IPS-NIHi11 (cell line): ENCODE measurements around the gene EMC9.

Experiments used
- DNase-seq: peaks from one replicate; pipeline ENCODE4 v3.0.0; 2012; ENCODE audit warnings: mixed read lengths, low spot score

The EMC9 gene

DNA sequence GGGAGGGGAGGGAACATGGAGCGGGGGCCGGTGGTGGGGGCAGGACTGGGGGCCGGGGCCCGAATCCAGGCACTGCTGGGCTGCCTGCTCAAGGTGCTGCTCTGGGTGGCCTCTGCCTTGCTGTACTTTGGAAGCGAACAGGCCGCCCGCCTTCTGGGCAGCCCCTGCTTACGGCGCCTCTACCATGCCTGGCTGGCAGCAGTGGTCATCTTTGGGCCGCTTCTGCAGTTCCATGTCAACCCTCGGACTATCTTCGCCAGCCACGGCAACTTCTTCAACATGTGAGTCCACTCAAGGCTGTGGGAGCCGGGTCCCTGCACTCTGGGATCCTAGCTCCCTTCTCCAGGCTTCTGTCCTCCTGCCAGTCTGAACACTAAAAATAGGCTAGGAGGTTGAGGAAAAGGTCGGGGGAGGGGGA is 9.8 kb downstream of the EMC9 start:
- DNase-seq = no peak

DNA sequence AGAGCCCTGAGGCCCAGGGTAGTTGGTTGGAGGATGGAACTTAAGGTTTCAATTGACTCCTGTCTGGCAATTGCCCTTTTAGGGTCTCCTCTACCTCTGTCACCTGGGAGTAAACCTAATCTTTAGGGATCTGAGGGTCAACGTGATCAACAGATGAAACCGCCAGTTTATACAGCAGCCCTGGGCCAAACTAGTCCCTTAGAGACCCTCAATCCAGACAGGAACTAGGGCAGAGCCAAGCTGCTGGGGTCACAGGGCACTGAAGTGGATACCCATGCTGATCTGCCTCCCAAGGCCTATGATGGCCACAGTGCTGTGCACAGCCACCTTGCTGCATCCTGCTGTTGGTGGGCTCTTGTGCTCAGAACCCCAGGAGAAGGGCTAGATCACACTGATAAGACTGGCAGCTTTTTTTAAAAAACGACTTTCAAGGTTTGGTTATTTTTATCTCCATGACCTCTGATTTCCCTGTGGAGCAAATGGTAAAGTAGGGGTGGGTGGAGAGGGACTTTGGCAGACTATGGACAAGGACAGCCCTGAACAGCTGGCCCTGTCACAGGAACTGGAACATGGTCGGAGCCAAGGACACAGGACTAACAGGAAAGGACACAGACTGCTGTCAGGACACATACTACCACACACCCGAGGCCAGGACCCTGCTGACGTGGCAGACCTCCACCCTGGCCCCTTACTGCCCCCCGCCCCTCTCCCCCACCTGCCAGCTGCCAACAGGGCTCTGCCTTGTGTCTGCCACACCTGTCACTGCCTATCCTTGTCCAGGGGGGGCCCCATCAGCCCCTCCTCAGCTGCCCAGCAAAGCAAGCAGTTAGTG is 10.5 kb downstream of the EMC9 start:
- no peak for DNase-seq

DNA sequence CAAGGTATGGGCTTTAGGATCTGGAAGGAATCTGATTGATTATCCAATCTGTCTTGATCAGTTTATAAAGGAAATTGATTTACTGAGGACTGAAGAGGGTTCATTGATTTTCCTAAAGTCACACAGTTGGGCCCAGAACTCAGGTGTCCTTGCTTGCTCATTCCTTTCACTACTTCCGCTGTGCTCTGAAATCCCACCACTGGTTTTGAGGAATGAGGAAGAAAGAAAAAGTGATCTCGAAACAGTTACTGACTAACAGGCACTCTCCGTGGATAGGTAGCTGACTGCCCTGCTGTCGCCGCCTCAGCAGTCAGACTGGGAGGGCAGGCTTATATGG is 11.0 kb downstream of the EMC9 start, which contains the start of gene FITM1:
Gene FITM1, plus strand, starts transcription at position 280 of the 337 bp plus-strand sequence. CDS start 905 bp downstream, outside the sequence.
- DNase-seq = no peak

DNA sequence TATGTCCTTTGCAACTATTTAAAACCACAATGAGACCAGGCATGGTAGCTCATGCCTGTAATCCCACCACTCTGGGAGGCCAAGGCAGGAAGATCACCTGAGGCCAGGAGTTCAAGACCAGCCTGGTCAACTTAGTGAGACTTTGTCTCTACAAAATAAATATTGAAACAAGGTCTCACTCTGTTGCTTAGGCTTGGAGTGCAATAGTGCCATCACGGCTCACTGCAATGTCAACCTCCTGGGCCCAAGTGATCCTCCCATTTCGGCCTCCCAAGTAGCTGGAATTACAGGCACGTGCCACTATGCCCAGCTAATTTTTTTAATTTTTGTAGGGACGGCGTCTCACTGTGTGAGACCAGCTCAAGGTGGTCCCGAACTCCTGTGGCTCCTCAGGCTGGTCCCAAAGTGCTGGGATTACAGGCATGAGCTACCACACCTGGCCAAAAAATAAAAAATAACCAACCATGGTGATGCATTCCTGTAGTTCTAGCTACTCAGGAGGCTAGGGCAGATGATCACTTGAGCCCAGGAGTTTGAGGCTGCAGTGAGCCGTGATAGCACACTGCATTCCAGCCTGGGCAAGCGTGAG is 11.9 kb downstream of the EMC9 start:
- no peak for DNase-seq

DNA sequence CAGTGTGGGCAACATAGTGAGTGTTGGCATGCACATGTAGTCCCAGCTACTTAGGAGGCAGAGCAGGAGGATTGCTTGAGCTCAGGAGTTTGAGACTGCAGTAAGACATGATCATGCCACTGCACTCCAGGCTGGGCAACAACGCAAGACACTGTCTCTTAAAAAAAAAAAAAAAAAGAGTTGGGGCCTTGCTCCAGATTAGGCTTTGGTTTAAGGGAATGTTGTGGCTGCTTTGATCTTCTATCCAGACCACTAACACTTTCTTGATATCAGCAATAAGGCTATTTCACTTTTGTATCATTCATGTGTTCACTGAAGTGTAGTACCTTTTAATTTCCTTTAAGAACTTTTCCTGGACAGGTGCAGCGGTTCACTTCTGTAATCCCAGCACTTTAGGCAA is 13.7 kb downstream of the EMC9 start:
- no peak for DNase-seq

DNA sequence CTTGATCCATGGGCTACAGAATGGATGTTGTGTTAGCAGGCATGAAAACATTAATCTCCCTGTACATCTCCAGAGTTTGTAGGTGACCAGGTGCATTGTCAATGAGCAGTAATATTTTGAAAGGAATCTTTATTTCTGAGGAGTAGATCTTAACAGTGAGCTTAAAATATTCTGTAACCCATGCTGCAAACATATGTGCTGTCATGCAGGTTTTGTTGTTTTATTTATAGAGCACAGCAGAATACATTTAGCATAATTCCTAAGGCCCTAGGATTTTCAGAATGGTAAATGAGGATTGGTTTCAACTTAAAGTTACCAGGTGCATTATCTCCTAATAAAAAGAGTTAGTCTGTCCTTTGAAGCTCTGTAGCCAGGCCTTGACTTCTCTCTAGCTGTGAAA is 14.5 kb downstream of the EMC9 start:
- no peak for DNase-seq

DNA sequence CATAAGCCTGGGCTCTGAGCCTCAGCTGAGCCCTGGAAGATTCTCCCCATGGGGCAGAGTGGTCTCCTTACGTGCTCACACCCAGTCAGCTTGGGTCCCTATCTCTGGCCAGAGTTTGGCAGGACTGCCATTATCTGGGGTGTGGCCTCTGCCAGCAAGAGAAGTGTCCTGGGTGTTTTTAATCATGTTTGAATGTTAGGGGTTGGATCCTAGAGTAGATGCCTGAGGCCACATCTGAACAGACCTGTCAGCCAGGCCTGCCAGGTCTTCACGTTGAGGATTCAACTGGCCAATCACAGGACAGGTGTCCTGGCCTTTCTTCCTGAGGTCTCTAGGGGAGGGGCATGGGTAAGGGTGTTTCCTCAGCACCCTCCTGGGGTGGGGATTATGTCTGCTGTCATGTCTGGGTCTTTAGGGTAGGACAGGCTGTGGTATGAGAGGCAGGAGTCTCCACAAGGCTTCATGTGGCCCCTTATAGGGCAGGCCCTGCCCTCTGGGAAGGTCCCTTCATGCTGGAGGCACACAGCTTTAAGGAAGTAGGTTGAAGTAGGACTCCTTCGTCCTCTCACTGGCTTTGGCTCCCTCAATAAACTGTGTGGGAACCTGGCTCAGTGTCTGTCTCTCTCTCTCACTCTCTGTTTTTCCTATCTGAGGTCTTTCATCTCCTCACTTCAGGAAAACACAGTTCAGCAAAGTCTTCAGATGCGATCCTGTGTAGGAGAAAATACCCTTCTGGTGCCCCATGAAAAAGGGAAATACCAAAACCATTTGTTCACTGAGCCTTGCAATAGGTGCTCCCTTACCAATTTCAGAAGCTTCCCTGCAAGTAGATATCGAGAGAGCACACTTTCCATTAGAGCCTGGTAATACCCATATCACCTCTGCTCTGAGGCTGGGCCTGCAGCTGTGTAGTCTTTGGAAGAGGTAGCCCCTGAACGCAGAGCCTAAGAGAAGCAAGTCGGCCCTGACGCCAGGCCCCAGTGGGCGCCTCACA is 17.7 kb downstream of the EMC9 start:
- DNase-seq = no peak

DNA sequence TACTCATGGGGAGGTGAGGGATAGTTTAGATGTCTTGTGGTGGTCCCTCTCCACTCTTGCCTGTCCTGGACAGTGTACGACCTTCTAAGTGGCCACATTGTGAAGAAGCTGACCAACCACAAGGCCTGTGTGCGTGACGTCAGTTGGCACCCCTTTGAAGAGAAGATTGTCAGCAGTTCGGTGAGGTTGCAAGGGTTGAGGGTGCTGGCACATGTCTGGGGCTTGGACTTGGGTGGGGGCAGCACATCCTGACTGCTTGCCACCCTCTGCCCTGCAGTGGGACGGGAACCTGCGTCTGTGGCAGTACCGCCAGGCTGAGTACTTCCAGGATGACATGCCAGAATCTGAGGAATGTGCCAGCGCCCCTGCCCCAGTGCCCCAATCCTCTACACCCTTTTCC is 18.5 kb downstream of the EMC9 start:
- DNase-seq = no peak

DNA sequence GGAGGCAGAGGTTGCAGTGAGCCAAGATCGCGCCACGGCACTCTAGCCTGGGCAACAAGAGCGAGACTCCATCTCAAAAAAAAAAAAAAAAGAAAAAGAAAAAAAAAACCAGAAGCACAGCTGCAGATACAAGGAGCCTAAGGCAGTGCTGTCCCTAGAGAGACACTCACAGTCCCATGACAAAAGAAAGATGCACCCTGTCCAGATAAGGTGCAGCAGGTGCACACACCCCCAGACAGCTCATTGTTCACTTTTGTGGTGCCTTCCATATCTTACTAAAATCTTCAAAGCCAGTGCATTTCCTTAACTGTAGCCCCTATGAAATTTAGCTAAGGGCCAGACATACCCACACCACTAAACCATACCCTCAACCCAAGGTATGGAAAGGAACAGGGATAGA is 19.0 kb downstream of the EMC9 start:
- no peak for DNase-seq

DNA sequence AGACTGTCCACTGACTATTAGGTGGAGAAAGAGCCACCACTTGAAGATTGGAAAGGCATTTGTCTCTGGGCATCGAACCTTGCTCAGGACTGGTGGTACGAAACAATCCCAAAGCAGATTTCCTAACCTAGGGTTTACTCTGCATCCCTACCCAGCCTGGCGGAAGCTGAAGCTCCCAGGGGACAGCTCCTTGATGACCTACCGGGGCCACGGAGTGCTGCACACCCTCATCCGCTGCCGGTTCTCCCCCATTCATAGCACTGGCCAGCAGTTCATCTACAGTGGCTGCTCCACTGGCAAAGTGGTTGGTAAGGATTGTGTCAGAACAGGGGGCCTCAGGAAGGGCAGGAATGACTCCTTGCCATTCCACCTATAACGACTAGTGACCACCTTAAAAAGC is 20.2 kb downstream of the EMC9 start:
- DNase-seq = no peak

DNA sequence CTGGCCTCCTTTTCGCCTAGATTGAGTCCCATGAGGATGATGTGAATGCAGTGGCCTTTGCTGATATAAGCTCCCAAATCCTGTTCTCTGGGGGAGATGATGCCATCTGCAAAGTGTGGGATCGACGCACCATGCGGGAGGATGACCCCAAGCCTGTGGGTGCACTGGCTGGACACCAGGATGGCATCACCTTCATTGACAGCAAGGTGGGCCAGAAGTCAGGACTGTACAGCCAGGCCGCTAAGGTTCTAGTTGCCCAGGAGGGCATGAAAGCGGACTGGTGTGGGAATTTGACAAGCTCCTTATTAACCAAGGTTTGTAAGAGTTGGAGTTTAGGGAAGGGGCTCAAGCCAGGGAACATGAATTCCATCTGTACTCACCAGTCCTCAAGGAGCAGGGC is 21.7 kb downstream of the EMC9 start:
- no peak for DNase-seq

DNA sequence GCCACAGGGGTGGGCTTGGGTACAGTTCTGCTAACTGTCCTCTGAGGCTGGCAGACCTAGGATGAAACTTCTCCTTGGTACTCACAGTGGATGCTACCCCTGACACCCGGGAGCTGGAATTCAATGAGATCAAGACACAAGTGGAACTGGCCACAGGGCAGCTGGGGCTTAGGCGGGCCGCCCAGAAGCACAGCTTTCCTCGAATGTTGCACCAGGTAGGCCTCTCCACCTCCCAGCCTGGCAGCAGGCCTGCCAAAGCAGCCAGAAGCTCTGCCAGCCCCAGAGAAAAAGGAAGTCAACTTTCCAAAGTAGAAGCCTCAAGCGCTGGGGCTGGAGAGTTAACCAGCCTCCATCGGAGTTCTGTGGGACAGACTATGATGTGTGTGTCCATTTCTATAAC is 24.2 kb downstream of the EMC9 start:
- no peak for DNase-seq

DNA sequence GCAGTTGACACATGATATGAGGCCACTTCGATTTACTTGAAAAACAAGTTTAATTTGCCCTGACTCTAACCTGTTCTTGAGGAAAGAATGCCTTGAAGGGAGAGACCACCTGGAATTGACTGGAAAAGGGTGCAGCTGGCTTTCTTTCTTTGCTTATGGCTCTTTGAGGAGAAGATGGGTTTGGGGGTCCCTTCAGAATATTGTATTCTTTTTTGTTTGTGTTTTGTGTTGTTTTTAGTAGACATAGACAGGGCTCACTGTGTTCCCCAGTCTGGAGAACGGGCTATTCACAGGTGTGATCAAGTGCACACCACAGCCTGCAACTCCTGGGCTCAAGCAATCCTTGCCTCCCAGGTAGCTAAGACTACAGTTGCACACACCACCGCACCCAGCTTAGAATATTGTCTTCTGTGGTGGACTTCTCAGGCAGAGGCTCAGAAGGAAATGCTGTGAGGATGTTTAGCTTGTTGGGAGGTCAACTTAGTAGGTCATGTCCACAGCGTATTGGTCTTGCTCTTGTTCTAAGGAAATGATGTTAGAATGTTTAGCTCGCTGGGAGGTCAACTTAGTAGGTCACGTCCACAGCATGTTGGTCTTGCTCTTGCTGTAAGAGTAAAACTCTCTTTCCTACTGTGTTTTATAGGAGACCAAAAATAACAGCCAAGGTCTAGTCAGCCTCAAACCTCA is 25.1 kb downstream of the EMC9 start:
- DNase-seq = no peak

DNA sequence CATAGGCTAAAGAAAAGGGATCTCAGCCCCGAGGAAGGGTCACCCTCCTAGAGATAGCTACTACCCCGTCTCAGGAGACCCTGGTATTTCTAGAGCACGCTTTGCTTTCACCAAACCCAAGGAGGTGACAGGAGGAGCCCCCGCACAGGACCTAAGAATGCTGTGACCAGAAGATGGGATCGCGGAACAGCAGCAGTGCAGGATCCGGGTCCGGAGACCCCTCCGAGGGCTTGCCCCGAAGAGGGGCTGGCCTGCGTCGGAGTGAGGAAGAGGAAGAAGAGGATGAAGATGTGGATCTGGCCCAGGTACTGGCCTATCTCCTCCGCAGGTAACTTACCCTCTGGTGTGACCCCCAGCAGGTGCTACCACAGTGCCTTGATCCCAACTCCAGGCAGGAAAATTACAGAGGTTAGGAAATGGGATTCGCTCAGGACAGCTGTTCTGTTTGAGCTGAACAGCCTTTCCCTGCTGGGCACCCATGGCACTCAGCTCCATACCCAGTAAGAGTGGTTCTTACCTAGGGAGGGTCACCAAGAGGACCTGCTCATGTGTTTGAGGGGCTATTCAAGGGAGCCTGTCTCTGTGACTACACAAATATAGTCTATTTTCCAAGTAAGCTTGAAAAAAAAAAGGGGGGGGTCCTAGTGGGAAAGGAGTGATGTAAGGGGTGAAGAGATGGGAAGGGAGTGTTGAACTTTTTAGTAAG is 25.8 kb downstream of the EMC9 start:
- DNase-seq = no peak

DNA sequence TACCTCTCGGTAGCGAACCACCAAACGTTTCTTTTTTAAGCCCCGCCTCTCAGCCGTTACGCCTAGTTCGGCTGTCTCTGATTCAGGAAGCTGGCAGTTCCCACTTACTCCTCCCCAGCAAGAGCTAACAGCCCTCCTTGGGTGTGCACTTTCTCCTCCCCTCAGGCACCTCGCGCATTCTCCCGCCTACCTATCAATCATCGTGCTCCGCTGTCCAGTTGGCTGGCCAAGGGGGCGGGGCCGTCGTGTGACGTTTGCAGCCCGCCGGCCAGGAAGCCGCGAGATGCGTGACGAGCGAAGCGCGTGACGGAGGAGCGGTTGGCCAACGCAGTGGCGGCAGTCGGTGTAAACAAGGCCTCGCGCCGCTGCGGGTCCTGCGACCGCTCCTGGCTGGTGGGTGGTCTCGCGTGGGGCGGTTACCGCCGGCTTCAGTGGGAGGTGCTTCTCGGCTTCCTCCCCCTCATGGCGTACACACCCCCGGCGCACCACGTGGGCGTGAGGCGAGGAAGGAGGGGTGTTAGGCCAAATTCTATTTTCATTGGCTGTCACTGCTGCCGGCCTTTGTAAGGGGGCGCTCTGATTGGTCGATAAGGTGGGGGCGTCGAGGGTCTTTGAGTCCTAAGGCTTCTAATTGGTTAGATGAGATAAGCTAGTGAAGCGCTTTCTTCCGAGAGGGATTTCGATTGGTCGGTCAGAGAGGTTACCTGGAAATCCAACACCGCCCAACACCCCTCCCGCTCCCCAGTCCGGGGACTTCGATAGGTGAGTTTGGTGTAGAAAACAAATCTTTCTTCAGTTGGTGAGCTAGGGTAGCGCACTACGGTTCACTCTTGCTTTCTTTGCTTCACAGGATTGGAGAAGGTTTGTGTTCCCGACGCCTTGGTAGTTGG is 26.6 kb downstream of the EMC9 start, which contains the start of the genes DCAF11 and NRL:
Gene DCAF11, plus strand, starts transcription at position 246 of the 890 bp plus-strand sequence. CDS start 818 bp downstream, outside the sequence.
Gene NRL, minus strand, starts transcription at position 418 of the 890 bp plus-strand sequence. CDS start 32,101 bp downstream, outside the sequence.
- peak; percentile 97 for DNase-seq

DNA sequence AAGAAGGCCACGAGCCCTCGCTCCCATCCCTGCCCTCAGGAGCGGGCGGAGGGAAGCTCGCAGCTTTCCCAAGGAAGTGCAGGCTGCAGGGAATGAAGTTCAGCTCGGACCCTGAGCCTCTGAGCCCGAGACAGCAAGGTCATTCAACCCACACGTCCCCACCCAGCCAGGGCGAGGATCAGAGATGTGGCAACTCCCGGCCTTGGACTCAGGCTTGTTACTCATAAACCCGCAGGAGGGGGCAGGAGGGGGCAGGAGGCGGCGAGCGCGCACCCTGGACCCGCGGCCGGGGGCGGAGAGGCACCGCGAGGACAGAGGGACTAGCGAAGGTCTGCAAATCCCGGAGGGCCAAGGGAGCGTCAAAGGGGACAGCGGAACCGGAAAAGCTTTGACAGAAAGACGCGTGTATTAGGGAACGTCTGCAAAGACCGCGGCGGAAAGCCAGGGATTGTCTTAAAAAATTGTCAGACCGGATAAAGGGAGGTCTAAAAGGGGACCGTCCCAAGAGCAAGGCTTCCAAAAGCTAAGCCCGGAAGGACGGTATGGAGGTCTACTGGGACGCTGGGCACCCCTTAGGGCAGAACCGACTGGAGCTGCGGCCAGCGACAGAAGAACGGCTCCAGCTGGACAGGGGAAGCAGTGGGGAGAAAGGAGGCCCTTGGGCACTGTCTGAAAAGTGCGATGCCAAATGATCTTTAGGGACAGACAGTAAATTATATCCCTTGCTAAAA is 27.4 kb downstream of the EMC9 start:
- DNase-seq = peak; percentile 79

DNA sequence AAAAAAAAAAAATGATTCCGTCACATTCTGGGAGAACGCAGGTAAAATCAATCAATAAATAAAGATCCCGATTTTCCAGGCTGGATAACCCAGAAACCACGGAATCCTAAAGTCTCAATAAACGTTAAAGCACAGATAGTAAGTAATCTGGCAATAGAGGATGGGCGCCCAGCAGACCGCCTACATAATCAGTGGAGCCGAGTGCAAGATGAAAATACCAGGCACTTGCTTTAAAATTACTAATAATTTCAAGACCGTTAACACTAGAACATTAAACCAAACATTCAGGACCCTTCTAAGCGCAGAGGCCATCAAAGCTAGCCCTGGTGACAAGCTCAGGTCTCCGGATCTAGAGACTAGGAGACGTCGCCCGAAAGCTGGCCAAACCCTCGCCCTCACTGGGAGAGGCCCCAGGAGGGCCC is 28.0 kb downstream of the EMC9 start:
- DNase-seq = no peak

DNA sequence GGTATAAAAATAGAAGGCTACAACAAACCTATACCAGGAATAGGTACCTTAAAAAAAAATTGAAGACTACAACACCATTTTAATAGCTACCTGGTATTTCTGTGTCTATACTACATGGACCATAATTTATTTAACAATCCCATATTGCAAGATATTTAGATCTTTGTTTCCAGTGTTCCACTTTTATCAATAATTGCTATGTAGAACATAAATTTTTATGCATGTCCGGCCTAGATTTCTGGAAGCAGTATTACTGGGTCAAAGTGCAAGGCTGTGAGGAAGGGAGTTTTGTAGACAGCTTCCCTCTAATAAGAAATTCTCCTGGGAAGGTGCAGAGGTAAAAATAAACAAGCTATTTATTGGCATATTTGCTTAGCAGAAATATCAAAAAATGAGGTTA is 30.9 kb downstream of the EMC9 start:
- no peak for DNase-seq

DNA sequence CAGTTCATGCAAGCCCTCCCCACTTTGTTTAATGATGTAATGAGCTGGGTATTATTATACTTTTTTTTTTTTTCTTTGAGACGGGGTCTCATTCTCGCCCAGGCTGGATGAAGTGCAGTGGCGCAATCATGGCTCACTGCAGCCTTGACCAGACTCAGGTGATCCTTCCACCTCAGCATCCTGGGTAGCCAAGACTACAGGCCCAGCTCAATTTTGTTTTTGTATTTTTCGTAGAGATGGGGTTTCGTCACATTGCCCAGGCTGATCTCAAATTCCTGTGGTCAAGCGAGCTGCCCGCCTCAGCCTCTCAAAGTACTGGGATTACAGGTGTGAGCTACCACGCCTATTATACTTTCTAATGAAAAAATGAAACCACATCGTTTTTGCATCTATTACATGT is 31.3 kb downstream of the EMC9 start:
- no peak for DNase-seq
